Measurements from ENCODE around the gene XXYLT1.
A peak's percentile ranks its signal among the peaks of the same experiment; 100 is the strongest.
"Not testable (repeated sequence)": the region's sequence is repeated elsewhere in the genome, so short reads cannot be mapped to it uniquely, and the experiment has no call there.

Gene XXYLT1

GRCh38 chr3:195050296-195050695 lies 220.7 kb downstream of the XXYLT1 start:
- not testable (repeated sequence) for DNase-seq (ENCODE audit: low read depth, low spot score); H3K4me3 ChIP-seq (ENCODE audit: low read length)

GRCh38 chr3:195048059-195048905 lies 222.7 kb downstream of the XXYLT1 start:
- DNase-seq (ENCODE audit: low read depth, low spot score), result no peak
- no peak overlapping the region for H3K4me3 ChIP-seq (ENCODE audit: low read length)

- H3K4me3 ChIP-seq (ENCODE audit: low read length), result no peak overlapping the region
Observed at GRCh38 chr3:195047536-195047935, 223.4 kb downstream of the XXYLT1 start.

GRCh38 chr3:195046441-195046840 lies 224.5 kb downstream of the XXYLT1 start:
- DNase-seq (ENCODE audit: low read depth, low spot score), result no peak
- H3K4me3 ChIP-seq (ENCODE audit: low read length), result no peak overlapping the region

More at GRCh38 chr3:195047536-195047935, 223.4 kb downstream of the XXYLT1 start:
- DNase-seq (ENCODE audit: low read depth, low spot score), result no peak

GRCh38 chr3:195045481-195046210 lies 225.3 kb downstream of the XXYLT1 start:
- no peak for DNase-seq (ENCODE audit: low read depth, low spot score)
- no peak overlapping the region for H3K4me3 ChIP-seq (ENCODE audit: low read length)

- no peak for DNase-seq (ENCODE audit: low read depth, low spot score)
- H3K4me3 ChIP-seq (ENCODE audit: low read length), result no peak overlapping the region
Observed at GRCh38 chr3:195044411-195044810, 226.5 kb downstream of the XXYLT1 start.

- DNase-seq (ENCODE audit: low read depth, low spot score), result no peak
- no peak overlapping the region for H3K4me3 ChIP-seq (ENCODE audit: low read length)
Observed at GRCh38 chr3:195043607-195044339, 227.2 kb downstream of the XXYLT1 start.

- no peak overlapping the region for H3K4me3 ChIP-seq (ENCODE audit: low read length)
- no peak for DNase-seq (ENCODE audit: low read depth, low spot score)
Observed at GRCh38 chr3:195042743-195043606, 228.0 kb downstream of the XXYLT1 start.

- H3K4me3 ChIP-seq (ENCODE audit: low read length), result no peak overlapping the region
- DNase-seq (ENCODE audit: low read depth, low spot score), result no peak
Observed at GRCh38 chr3:195041871-195042742, 228.9 kb downstream of the XXYLT1 start.

- peak; percentile 20 for DNase-seq (ENCODE audit: low read depth, low spot score)
- H3K4me3 ChIP-seq (ENCODE audit: low read length), result no peak overlapping the region
Observed at GRCh38 chr3:195040773-195041520, 230.0 kb downstream of the XXYLT1 start.

GRCh38 chr3:195040094-195040493 lies 230.9 kb downstream of the XXYLT1 start:
- no peak for DNase-seq (ENCODE audit: low read depth, low spot score)
- H3K4me3 ChIP-seq (ENCODE audit: low read length), result no peak overlapping the region

GRCh38 chr3:195039180-195039843 lies 231.6 kb downstream of the XXYLT1 start:
- no peak overlapping the region for H3K4me3 ChIP-seq (ENCODE audit: low read length)
- no peak for DNase-seq (ENCODE audit: low read depth, low spot score)

GRCh38 chr3:195038161-195038560 lies 232.8 kb downstream of the XXYLT1 start:
- no peak overlapping the region for H3K4me3 ChIP-seq (ENCODE audit: low read length)
- DNase-seq (ENCODE audit: low read depth, low spot score), result no peak

- H3K4me3 ChIP-seq (ENCODE audit: low read length); DNase-seq (ENCODE audit: low read depth, low spot score): not testable (repeated sequence)
Observed at GRCh38 chr3:195037586-195037985, 233.4 kb downstream of the XXYLT1 start.

- no peak for DNase-seq (ENCODE audit: low read depth, low spot score)
- no peak overlapping the region for H3K4me3 ChIP-seq (ENCODE audit: low read length)
Observed at GRCh38 chr3:195036974-195037373, 234.0 kb downstream of the XXYLT1 start.

- no peak overlapping the region for H3K4me3 ChIP-seq (ENCODE audit: low read length)
- DNase-seq (ENCODE audit: low read depth, low spot score), result no peak
Observed at GRCh38 chr3:195036574-195036973, 234.4 kb downstream of the XXYLT1 start.

GRCh38 chr3:195036203-195036505 lies 234.8 kb downstream of the XXYLT1 start:
- no peak overlapping the region for H3K4me3 ChIP-seq (ENCODE audit: low read length)

More at GRCh38 chr3:195036203-195036505, 234.8 kb downstream of the XXYLT1 start:
- DNase-seq (ENCODE audit: low read depth, low spot score), result no peak

Data from Jurkat, Clone E6-1 (cell line).